ENCODE measurements around the gene TMEM72. TPM values are rescaled to one million over a fixed set of nuclear protein-coding genes. Genes with fewer than 3 reads are reported as not detected.

The TMEM72 gene
- total and polyA plus RNA-seq, 2 of the 13 experiments (the other 11 are each of a cell fraction or from before 2014, with no cell fraction given): 0.04 TPM; not detected in 1

DNA sequence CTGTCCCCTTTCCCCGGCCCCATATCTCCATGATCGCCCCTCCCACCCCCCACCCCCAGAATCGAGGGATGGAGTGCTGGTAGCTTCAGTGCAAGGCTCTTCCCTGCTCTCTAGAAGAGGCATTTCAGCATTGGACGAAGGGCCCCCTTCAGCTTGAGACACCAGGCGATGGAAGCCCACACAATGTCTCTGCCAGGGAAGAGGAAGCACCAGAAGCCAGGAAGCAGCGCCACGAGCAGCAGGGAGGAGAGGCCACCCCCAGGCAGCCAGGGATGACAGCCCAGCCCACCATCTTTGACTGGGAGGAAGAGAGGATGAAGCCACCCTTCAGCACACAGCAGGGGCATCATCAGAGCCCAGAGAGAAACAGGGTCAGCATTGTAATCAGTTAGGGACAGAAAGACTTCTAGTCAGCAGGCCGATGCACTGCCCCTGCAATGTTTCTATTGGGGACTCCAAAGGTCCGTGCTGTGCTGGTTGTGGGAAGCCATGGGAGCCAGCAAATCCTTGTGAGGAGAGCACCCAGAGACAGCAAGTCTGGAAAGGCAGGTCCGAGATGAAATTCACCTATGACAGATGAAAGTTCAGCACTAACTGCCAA, 15.7 kb downstream of the TMEM72 start:
- Histone ChIP-seq H3K27ac (ENCODE audit: extremely low read length, insufficient read depth, low read length) (no peak overlapping the region), H3K79me2 (ENCODE audit: insufficient read depth, low read length) (no peaks in the 10 kb centered on the region), H4K20me1 (ENCODE audit: insufficient read depth, low read length) (no peaks in the 10 kb centered on the region), H2AFZ (ENCODE audit: low read length) (no peak overlapping the region), H3K4me1 (ENCODE audit: insufficient read depth, low read length) (peaks cover 46% of the 10 kb centered on the region), H3K27me3 (ENCODE audit: control insufficient read depth in 1 of 2, insufficient read depth in 2 of 2, low read length in 2 of 2) (0 out of 5 replicates have a peak, but pooled peaks cover 2 to 5% of the 10 kb centered on the region in 2 experiments), H3K9ac (ENCODE audit: insufficient read depth, low read depth, low read length) (no peak overlapping the region), H3K9me3 (ENCODE audit: low read length) (no peaks in the 10 kb centered on the region), H3K4me2 (ENCODE audit: low read depth, low read length) (peak overlapping the region; percentile 50), H3K36me3 (replicated peaks in 1 of 2; ENCODE audit: control insufficient read depth in 1 of 2, insufficient read depth in 2 of 2, low read length in 2 of 2) (no peaks in the 10 kb centered on the region), H3K4me3 (replicated peaks in 1 of 3; ENCODE audit: insufficient read depth in 1 of 3, low read depth in 2 of 3, low read length in 3 of 3) (peak overlapping the region in 1 of 3 experiments; percentile 25; a peak in 1 of 6 replicates)
- intact Hi-C loops (cut with micrococcal nuclease; ENCODE audit: unreplicated experiment) (no loop called here), in situ Hi-C loops (cut with HindIII; ENCODE audit: extremely low pct_ligation_motif_present, low pct_unique_long_range_greater_than_20kb) (no loop called here)
- FAIRE-seq (no peak), DNase-seq (ENCODE audit: low spot score) (no peak), ATAC-seq (peak; percentile 64)
- 0 out of 2 replicates have a peak, but pooled peaks have one; percentile 26 for TF ChIP-seq MEIS1 (CRISPR knock-in tag; IDR thresholded peaks at IDR 0.05; ENCODE audit: borderline replicate concordance)
- TF ChIP-seq, protein P1, sequence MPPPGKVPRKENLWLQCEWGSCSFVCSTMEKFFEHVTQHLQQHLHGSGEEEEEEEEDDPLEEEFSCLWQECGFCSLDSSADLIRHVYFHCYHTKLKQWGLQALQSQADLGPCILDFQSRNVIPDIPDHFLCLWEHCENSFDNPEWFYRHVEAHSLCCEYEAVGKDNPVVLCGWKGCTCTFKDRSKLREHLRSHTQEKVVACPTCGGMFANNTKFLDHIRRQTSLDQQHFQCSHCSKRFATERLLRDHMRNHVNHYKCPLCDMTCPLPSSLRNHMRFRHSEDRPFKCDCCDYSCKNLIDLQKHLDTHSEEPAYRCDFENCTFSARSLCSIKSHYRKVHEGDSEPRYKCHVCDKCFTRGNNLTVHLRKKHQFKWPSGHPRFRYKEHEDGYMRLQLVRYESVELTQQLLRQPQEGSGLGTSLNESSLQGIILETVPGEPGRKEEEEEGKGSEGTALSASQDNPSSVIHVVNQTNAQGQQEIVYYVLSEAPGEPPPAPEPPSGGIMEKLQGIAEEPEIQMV (CRISPR knock-in tag; IDR thresholded peaks at IDR 0.05; ENCODE audit: low read depth): 0 out of 2 replicates have a peak, but pooled peaks have one; percentile 43
- TF ChIP-seq PHF5A (CRISPR knock-in tag; IDR thresholded peaks at IDR 0.05; ENCODE audit: low read depth, unreplicated experiment): no peak
- TF ChIP-seq ZFP82 (CRISPR knock-in tag; IDR thresholded peaks at IDR 0.05; ENCODE audit: borderline replicate concordance): no peak
- POLR2A ChIA-PET: interaction anchor here (1.0 to 1.2 kb wide), 3 partner anchors 37 to 54 kb away, joined by 3 read pairs; partner anchors contain the start of gene DEPP1
- WGBS (ENCODE audit: low lambda C conversion rate): 13% methylated on average over 10 of the region's 10 CpGs
- no TSS peak for BruUV-seq (replicated peaks)
- CTCF ChIA-PET (ENCODE audit: low intra/inter-chr PET ratio, low total read pairs): no interaction called here

- no peaks in the 10 kb centered on the region for H3K36me3 ChIP-seq (replicated peaks in 1 of 2; ENCODE audit: control insufficient read depth in 1 of 2, insufficient read depth in 2 of 2, low read length in 2 of 2)
- POLR2A ChIA-PET: interaction anchor here (1.0 to 1.2 kb wide), 3 partner anchors 36 to 54 kb away, joined by 3 read pairs; partner anchors contain the start of gene DEPP1
- no peak overlapping the region for H3K27ac ChIP-seq (ENCODE audit: extremely low read length, insufficient read depth, low read length)
- H3K4me3 ChIP-seq (replicated peaks in 1 of 3; ENCODE audit: insufficient read depth in 1 of 3, low read depth in 2 of 3, low read length in 3 of 3): 0 out of 6 replicates have a peak overlapping the region, but pooled peaks of 1 of the 3 experiments have one; percentile 6
- no peak overlapping the region for H2AFZ ChIP-seq (ENCODE audit: low read length)
- H3K4me2 ChIP-seq (ENCODE audit: low read depth, low read length): peak overlapping the region; percentile 50
- BruUV-seq (replicated peaks): no TSS peak
- in situ Hi-C loops (cut with HindIII; ENCODE audit: extremely low pct_ligation_motif_present, low pct_unique_long_range_greater_than_20kb): no loop called here
- FAIRE-seq: peak; percentile 88
- H3K79me2 ChIP-seq (ENCODE audit: insufficient read depth, low read length): no peaks in the 10 kb centered on the region
- peak; percentile 76 for ATAC-seq
- H3K4me1 ChIP-seq (ENCODE audit: insufficient read depth, low read length): peaks cover 51% of the 10 kb centered on the region
- CTCF ChIA-PET (ENCODE audit: low intra/inter-chr PET ratio, low total read pairs): no interaction called here
- H3K27me3 ChIP-seq (ENCODE audit: control insufficient read depth in 1 of 2, insufficient read depth in 2 of 2, low read length in 2 of 2): 0 out of 5 replicates have a peak, but pooled peaks cover 2 to 5% of the 10 kb centered on the region in 2 experiments
- H3K9ac ChIP-seq (ENCODE audit: insufficient read depth, low read depth, low read length): no peak overlapping the region
- whole genome bisulfite sequencing (ENCODE audit: low lambda C conversion rate): 0% methylated on average over 1 of the region's 2 CpGs
- intact Hi-C loops (cut with micrococcal nuclease; ENCODE audit: unreplicated experiment): no loop called here
- DNase-seq (ENCODE audit: low spot score): peak; percentile 52
- H4K20me1 ChIP-seq (ENCODE audit: insufficient read depth, low read length): no peaks in the 10 kb centered on the region
- H3K9me3 ChIP-seq (ENCODE audit: low read length): no peaks in the 10 kb centered on the region
- TF ChIP-seq HNF4A (CRISPR knock-in tag; IDR thresholded peaks at IDR 0.05) (peak; percentile 30; the same call in 1 of the 2 replicates), ZNF205 (CRISPR knock-in tag; IDR thresholded peaks at IDR 0.05) (0 out of 2 replicates have a peak, but pooled peaks have one; percentile 27), ZKSCAN1 (IDR thresholded peaks at IDR 0.05; ENCODE audit: low read length) (no peak), PAX8 (CRISPR knock-in tag; IDR thresholded peaks at IDR 0.05; ENCODE audit: borderline replicate concordance) (no peak), EP300 (IDR thresholded peaks at IDR 0.05; ENCODE audit: low read depth in 2 of 2, low read length in 2 of 2) (peak in 1 of 2 experiments; percentile 40; a peak in 1 of 4 replicates), EP300 (CRISPR knock-in tag; IDR thresholded peaks at IDR 0.05; ENCODE audit: borderline replicate concordance) (no peak), SNAPC2 (CRISPR knock-in tag; IDR thresholded peaks at IDR 0.05) (no peak), ZNF20 (CRISPR knock-in tag; IDR thresholded peaks at IDR 0.05) (no peak), PATZ1 (CRISPR knock-in tag; IDR thresholded peaks at IDR 0.05) (peak; percentile 28; the same call in 1 of the 2 replicates), SATB2 (CRISPR knock-in tag; IDR thresholded peaks at IDR 0.05) (no peak), JUNB (CRISPR knock-in tag; IDR thresholded peaks at IDR 0.05; ENCODE audit: borderline replicate concordance) (no peak)
These were observed 16.2 kb downstream of the TMEM72 start for GRCh38 chr10:44927352-44927751.
